ENCODE results near the gene ANKRD53.

DNA sequence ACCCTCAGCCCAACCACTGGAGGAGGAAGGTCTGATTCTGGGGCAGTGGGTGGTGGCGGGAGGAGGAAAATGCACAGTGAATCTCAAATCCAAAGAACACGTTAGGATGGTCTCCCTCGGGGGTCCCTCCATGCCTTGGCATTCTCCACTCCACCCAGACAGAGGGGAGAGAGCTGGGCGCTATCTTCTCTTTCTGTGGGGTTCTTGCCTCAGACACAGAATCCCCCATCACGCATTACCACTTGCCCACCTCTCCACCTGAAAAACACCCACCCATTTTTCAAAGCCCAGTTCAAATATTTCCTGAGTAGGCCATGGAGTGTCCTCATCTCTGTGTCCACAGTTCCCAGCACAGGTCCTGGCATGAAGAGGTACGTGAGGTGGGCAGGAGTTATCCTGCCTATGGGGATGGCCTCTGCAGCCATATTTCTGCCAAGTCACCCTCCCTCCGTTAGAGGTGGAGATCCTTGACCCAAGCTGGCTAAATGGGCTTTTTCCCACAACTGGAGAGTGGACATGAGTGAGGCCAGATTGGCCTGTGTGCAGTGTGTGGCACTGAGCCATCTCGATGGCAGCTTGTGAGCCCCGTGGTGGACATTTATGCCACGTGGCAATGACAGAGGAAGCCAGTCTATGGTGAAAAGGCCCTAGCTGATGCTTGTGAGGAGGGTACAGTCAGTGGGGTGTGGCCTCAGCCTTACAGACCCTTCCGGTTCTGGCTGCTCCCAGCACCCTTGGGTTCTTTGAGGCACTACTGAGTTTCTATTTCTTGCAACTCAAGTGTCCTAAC, 25.7 kb downstream of the ANKRD53 start:
- TF ChIP-seq, protein P1, sequence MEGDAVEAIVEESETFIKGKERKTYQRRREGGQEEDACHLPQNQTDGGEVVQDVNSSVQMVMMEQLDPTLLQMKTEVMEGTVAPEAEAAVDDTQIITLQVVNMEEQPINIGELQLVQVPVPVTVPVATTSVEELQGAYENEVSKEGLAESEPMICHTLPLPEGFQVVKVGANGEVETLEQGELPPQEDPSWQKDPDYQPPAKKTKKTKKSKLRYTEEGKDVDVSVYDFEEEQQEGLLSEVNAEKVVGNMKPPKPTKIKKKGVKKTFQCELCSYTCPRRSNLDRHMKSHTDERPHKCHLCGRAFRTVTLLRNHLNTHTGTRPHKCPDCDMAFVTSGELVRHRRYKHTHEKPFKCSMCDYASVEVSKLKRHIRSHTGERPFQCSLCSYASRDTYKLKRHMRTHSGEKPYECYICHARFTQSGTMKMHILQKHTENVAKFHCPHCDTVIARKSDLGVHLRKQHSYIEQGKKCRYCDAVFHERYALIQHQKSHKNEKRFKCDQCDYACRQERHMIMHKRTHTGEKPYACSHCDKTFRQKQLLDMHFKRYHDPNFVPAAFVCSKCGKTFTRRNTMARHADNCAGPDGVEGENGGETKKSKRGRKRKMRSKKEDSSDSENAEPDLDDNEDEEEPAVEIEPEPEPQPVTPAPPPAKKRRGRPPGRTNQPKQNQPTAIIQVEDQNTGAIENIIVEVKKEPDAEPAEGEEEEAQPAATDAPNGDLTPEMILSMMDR (IDR thresholded peaks at IDR 0.05), result no peak
- TF ChIP-seq POLR2A (IDR thresholded peaks at IDR 0.05), result no peak

Data from uterus (tissue), 2 donors.